OCI-LY1 (cell line): ENCODE results near the gene CFAP73.

ENCODE experiments used
- EZH2 ChIP-seq: fragments of 200-600 bp; sonication (generic), shearing (Covaris generic); IDR thresholded peaks from 2 replicates; pipeline ENCODE4 v1.8.0; 2017; ENCODE audit warnings: borderline replicate concordance, mixed run types, mild to moderate bottlenecking, antibody characterized with exemption, low read length, moderate library complexity, mixed read lengths
- TF ChIP-seq, protein P1 (sequence below): fragments of 200-600 bp; sonication (generic), shearing (Covaris generic); IDR thresholded peaks from 2 replicates; pipeline ENCODE4 v1.5.1; 2017; ENCODE audit warnings: mild to moderate bottlenecking, antibody characterized with exemption, low read length, moderate library complexity, mixed read lengths

DNA sequence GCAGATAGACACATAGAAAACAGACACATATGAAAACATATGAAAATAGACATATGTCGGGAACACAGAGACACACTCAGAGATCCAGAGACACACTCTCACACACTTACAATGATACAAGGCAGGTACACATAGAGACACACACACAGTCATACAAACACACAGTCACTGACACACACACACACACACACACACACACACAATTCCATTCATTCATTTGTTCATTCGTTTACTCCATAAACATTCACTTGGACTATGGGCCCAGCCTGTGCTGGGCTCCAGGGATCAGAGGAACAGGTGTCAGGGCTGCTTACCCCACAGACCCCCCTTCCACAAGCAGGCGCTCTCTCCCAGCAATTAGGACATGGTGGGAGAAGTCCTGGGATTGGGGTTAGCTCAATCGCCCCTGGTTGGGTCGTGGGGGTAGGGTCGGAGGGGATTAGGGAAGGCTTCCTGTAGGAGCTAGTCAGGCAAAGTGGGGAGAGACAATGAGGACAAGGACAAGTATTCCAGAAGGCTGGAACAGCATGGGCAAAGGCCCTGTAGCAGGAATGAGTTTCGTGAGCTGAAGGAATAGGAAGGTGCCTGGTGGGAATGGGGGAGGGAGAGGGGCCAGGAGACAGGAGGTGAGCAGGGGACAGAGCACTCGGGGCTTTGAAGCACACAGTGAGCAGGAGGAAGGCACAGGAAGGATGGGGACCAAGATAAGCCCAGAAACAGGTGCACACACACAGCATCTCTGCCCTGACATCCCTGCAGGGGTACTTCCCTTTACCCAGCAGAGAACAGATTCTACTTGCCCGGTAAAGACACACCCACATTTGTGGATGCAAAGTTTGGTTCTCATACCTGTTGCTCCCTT lies 20.5 kb upstream of the CFAP73 start:
- TF ChIP-seq, protein P1, sequence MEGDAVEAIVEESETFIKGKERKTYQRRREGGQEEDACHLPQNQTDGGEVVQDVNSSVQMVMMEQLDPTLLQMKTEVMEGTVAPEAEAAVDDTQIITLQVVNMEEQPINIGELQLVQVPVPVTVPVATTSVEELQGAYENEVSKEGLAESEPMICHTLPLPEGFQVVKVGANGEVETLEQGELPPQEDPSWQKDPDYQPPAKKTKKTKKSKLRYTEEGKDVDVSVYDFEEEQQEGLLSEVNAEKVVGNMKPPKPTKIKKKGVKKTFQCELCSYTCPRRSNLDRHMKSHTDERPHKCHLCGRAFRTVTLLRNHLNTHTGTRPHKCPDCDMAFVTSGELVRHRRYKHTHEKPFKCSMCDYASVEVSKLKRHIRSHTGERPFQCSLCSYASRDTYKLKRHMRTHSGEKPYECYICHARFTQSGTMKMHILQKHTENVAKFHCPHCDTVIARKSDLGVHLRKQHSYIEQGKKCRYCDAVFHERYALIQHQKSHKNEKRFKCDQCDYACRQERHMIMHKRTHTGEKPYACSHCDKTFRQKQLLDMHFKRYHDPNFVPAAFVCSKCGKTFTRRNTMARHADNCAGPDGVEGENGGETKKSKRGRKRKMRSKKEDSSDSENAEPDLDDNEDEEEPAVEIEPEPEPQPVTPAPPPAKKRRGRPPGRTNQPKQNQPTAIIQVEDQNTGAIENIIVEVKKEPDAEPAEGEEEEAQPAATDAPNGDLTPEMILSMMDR: no peak
- TF ChIP-seq EZH2: no peak
